ENCODE data around the gene PTTG1IP. TPM values are rescaled to one million over a fixed set of nuclear protein-coding genes. Genes with fewer than 3 reads are reported as not detected.

PTTG1IP gene
- total and polyA plus RNA-seq, 2 of the 13 experiments (the other 11 are each of a cell fraction or from before 2014, with no cell fraction given) = 161 to 700 TPM

DNA sequence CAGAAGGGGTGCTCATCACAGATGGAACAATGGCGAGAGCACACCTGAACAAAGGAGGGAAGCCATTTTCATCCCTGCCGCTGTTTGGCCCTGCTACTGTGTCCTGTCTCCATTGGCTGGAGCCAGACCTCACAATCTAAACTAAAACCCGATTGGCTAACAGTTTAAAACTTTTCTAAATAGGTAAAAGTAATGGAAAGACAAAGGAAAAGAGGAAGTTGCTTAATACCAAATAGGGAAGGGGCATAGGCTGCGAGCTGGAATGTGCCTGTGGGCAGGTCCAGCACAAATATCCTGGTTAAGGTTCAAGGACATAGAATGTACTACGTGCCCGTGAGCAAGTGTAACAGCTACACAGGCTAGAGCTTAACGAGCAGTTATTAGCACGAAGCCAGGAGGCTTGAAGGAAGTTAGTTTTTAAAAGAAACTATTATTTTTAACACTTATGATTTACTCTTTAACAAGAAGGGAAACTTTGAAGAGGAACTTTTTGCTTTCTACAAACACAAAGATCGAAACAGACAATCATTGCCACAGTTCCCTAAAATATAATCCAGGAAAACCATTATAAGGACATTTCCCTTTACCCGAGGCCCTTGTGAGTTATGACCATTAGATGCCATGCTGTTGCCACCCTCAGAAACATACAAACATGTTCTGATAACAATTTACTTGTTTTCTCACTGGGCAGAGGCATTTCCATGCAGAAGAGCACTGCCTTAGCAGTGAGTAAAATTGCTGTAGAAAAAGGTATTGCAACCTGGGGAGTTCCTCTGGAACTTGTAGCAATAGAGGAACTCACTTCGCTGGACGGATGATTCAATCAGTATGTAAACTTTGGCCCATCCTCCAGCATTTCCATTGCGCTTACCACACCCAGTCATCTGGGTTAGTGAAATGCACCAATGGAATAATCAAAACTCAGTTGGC is 4.8 kb upstream of the PTTG1IP start (continued):
- TF ChIP-seq, protein P1, sequence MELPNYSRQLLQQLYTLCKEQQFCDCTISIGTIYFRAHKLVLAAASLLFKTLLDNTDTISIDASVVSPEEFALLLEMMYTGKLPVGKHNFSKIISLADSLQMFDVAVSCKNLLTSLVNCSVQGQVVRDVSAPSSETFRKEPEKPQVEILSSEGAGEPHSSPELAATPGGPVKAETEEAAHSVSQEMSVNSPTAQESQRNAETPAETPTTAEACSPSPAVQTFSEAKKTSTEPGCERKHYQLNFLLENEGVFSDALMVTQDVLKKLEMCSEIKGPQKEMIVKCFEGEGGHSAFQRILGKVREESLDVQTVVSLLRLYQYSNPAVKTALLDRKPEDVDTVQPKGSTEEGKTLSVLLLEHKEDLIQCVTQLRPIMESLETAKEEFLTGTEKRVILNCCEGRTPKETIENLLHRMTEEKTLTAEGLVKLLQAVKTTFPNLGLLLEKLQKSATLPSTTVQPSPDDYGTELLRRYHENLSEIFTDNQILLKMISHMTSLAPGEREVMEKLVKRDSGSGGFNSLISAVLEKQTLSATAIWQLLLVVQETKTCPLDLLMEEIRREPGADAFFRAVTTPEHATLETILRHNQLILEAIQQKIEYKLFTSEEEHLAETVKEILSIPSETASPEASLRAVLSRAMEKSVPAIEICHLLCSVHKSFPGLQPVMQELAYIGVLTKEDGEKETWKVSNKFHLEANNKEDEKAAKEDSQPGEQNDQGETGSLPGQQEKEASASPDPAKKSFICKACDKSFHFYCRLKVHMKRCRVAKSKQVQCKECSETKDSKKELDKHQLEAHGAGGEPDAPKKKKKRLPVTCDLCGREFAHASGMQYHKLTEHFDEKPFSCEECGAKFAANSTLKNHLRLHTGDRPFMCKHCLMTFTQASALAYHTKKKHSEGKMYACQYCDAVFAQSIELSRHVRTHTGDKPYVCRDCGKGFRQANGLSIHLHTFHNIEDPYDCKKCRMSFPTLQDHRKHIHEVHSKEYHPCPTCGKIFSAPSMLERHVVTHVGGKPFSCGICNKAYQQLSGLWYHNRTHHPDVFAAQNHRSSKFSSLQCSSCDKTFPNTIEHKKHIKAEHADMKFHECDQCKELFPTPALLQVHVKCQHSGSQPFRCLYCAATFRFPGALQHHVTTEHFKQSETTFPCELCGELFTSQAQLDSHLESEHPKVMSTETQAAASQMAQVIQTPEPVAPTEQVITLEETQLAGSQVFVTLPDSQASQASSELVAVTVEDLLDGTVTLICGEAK (IDR thresholded peaks at IDR 0.05) = no peak
- TF ChIP-seq, protein P1 (CRISPR knock-in tag; IDR thresholded peaks at IDR 0.05) = no peak
- TF ChIP-seq HCFC1 (IDR thresholded peaks at IDR 0.05; ENCODE audit: low read depth, low read length) (no peak), ASH2L (IDR thresholded peaks at IDR 0.05; ENCODE audit: insufficient read length, low read depth, low read length) (peak; percentile 95), HDAC2 (CRISPR knock-in tag; IDR thresholded peaks at IDR 0.05) (peak; percentile 67), AHR (CRISPR knock-in tag; IDR thresholded peaks at IDR 0.05) (no peak; the same call in 1 of the 2 replicates), ZNF788 (CRISPR knock-in tag; IDR thresholded peaks at IDR 0.05; ENCODE audit: borderline replicate concordance) (no peak; the same call in 1 of the 2 replicates), ZNF253 (CRISPR knock-in tag; IDR thresholded peaks at IDR 0.05; ENCODE audit: borderline replicate concordance) (no peak), ZNF382 (CRISPR knock-in tag; IDR thresholded peaks at IDR 0.05; ENCODE audit: borderline replicate concordance) (no peak), ZNF883 (CRISPR knock-in tag; IDR thresholded peaks at IDR 0.05; ENCODE audit: not compliant biosample characterization) (no peak), ZNF292 (CRISPR knock-in tag; IDR thresholded peaks at IDR 0.05; ENCODE audit: borderline replicate concordance, low read depth) (no peak)
- TF ChIP-seq, protein P2, sequence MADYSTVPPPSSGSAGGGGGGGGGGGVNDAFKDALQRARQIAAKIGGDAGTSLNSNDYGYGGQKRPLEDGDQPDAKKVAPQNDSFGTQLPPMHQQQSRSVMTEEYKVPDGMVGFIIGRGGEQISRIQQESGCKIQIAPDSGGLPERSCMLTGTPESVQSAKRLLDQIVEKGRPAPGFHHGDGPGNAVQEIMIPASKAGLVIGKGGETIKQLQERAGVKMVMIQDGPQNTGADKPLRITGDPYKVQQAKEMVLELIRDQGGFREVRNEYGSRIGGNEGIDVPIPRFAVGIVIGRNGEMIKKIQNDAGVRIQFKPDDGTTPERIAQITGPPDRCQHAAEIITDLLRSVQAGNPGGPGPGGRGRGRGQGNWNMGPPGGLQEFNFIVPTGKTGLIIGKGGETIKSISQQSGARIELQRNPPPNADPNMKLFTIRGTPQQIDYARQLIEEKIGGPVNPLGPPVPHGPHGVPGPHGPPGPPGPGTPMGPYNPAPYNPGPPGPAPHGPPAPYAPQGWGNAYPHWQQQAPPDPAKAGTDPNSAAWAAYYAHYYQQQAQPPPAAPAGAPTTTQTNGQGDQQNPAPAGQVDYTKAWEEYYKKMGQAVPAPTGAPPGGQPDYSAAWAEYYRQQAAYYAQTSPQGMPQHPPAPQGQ (CRISPR knock-in tag; IDR thresholded peaks at IDR 0.05; ENCODE audit: borderline replicate concordance) = no peak
- TF ChIP-seq, protein P3, sequence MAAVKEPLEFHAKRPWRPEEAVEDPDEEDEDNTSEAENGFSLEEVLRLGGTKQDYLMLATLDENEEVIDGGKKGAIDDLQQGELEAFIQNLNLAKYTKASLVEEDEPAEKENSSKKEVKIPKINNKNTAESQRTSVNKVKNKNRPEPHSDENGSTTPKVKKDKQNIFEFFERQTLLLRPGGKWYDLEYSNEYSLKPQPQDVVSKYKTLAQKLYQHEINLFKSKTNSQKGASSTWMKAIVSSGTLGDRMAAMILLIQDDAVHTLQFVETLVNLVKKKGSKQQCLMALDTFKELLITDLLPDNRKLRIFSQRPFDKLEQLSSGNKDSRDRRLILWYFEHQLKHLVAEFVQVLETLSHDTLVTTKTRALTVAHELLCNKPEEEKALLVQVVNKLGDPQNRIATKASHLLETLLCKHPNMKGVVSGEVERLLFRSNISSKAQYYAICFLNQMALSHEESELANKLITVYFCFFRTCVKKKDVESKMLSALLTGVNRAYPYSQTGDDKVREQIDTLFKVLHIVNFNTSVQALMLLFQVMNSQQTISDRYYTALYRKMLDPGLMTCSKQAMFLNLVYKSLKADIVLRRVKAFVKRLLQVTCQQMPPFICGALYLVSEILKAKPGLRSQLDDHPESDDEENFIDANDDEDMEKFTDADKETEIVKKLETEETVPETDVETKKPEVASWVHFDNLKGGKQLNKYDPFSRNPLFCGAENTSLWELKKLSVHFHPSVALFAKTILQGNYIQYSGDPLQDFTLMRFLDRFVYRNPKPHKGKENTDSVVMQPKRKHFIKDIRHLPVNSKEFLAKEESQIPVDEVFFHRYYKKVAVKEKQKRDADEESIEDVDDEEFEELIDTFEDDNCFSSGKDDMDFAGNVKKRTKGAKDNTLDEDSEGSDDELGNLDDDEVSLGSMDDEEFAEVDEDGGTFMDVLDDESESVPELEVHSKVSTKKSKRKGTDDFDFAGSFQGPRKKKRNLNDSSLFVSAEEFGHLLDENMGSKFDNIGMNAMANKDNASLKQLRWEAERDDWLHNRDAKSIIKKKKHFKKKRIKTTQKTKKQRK (IDR thresholded peaks at IDR 0.05; ENCODE audit: low read length) = no peak

Data from HepG2 (cell line).